Tongue (tissue), 2 donors: Measurements from ENCODE around the gene LAMA4. TPM values are rescaled to one million over a fixed set of nuclear protein-coding genes. Genes with fewer than 3 reads are reported as not detected.

Experiments
- DNase-seq: peaks from one replicate; pipeline ENCODE4 v3.0.0-alpha.2; 2015
- total RNA-seq: library from RNA; depleted of rRNA; stranded (reverse); fragments of >200 nt; gene quantifications from one replicate; pipeline ENCODE4 v1.2.3, GENCODE V29; 2014

Gene LAMA4
- total RNA-seq, 1 donor from 2014 or later = 247 TPM

DNA sequence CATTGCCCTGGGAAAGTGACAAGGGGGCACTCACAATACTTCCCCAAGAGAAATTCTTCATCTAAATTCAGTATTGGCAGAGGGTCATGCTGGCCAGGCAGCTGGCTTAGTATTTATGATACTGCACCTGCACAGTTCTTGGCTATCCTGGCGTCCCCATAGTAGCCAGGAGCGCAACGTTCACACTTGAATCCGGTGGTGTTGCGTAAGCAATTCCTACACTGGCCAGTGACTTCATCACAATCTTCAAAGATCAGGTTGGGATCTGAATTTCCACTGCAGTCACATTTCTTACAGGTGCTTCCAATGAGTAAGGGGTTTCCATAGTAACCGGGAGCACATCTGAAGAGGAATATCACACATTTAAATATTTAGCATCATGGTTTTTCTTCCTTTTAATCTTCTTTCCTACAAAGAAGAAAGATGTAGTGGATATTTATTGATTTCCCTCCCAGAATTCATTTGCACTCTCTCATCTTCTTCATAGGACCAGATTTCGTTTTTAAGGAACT lies 62.8 kb downstream of the LAMA4 start:
- DNase-seq = no peak

DNA sequence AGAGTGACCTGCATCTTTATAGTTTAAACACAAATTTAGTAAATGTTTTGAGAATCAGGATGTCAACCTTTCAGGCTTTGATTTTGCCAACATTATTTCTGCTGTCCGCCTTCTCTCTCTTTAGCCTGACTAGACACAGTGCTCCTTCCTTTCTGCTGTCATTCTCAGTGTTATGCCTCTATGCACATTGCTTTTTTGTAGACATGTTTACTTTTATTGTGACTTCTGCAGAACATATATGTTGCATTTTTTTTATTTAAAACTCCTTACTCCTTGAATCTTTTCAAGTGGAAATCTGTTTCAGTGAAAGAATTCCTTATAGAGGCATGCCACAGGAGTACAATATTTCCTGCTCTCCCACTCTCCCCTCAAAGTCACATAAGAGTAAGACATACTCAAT lies 64.2 kb downstream of the LAMA4 start:
- DNase-seq = no peak

DNA sequence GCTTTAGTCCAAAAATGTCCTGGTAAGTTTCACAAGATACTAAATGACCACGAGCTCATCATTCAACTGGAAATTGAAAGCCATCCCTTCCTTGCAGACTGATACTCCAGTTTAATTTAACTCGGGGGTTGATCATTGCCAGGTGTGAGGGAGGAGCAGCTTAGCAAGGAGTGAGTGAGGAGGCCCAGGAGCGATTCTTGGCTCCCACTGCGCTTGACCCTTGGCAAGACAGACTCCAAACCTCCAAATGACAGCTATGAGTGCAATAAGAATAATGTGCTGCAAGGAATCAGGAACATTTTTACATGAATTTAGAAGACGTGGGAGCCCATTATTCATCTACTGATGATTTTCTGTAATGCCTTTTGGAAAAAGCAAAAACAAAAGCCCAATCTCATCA lies 64.9 kb downstream of the LAMA4 start:
- peak; percentile 85 for DNase-seq

DNA sequence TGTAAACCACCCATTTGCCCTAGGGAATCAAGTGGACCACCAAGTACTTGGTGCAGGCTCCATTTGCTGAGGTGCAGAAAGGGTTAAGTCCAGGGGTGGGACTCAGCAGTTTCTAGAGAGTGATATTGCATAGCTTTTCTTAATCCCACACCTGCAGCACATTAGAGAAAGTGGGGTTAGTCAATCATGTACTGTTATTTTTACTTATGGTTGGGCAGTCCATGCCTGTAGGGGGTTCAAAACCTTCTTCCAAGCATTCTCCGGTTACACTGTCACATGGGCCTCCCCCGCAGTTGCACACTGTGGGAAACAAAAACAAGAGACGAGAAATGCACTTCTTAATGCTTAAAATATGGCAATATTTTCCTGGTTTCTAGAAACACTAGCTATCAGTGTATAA lies 65.5 kb downstream of the LAMA4 start:
- DNase-seq = peak; percentile 81

DNA sequence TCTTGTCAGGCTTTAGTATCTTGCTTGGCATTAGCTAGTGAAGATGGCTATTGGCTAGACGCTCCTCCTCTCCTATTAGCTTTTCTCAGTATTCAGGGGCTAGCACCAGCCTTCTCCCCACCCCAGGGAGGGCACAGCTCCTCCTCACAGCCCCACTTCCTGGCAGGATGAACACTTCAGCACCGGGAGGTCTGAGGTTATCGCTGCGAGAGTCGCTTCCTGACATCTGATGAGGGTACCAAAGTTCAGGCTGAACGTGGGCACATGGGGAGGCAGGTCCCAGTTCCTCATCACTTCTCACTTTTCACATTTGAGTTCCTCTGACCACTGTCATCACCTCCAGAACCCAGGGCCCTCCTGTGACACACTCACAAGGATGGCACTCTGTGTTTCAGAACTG lies 66.6 kb downstream of the LAMA4 start:
- DNase-seq = no peak

DNA sequence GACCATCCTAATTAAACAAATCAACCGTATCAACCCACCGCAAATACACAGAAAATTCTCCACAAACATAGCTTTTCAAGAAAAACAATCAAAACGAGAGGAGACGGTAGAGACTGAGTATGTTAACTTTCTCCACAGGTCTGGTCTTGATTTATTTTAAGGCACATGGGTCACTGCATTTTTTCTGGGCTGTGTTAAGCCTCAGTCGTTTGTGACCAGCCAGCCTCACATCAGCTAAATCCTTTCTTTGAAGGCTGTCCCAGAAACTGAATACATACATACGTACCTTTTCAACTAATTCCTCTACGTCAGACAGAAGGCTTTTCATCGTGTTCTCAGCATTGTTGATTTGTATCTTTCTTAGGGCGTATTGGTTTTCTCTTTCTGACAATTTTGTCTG lies 69.4 kb downstream of the LAMA4 start:
- DNase-seq = peak; percentile 89

DNA sequence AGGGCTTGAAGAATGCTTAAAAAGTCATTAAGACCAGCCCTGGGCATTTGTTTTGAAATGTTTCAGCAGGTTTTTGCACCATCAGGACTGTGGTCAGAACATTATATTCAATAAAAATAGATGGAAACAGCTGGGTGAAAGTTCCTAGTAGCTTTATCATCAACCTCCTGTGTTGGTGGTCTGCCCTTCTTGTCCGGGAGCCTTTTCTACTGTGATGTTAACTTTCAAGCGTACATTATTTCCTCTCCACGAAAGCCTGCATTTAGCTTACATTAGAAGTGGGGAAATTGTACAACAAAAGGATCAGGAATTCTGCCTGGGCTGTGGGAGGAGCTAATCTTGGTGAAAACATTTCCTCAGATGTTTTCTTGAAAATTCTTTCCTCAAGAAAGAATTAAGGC lies 71.1 kb downstream of the LAMA4 start:
- no peak for DNase-seq

DNA sequence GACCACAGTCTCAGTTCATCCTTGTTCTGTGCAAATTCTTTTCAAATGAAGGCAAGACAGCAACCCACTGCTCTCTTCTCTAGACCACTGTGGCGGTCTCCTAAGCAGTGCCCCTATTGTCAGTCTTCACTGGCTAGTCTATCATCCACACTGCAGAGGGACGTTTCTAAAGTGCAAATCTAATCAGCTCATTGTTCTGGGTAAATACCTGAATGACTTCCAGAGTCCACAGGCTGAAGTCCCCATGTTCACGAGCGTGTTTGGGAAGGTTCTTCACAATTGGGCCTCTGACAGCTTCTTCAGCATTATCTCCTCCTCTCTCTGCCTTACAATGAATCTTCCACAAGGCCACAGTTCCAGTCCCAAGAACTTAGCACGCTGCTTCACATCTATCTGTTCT lies 73.2 kb downstream of the LAMA4 start:
- DNase-seq = no peak

DNA sequence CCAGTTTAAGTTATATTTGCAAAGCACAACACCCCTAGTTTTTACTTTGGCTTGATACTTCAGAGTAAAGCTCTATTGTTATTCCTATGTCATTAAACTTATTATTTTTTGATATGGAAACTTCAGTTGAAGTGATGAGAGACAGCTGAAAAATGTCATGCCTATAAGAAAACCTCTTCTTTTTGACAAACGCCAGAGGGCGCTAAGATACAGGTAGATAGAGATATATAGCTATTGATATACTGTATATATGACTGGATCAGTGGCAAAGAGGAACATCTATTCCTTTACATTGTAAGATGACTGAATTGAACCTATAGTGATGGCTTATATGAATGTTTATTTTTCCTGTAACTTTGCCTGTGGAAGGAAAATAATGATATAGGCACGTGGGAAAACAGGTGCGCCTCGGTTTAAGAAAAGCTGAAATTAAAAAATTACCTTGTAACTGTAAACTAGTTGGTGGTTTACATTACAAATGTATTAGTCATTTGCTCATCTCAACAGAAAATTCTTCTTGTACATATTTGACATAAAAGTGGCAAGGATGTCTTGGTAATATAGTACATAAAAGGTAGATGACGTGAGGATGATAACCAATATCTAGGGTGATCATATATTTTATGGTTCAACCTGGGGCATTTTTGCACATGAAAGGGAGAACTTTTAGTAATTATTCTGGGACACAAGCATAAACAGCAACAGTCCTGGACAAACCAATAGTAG lies 74.1 kb downstream of the LAMA4 start:
- peak; percentile 95 for DNase-seq

DNA sequence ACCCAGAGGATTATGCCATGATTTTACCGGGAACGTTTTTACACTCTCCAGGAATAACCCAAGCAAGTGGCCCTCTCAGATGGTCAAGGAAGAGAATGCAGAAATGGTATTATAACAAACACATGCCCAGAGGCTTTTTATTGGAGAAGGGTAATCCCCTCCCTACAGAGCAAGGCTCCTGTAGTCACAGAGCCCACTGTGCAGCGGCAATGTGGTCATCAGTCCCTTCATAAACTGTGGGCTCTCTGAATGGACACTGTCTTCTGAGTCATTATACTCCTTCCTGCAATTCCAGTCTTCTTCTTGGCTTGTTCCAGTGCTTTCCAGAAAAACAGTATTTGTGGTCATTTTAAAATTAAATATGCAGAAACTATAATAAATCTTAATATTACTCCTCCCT lies 74.7 kb downstream of the LAMA4 start:
- DNase-seq = no peak

DNA sequence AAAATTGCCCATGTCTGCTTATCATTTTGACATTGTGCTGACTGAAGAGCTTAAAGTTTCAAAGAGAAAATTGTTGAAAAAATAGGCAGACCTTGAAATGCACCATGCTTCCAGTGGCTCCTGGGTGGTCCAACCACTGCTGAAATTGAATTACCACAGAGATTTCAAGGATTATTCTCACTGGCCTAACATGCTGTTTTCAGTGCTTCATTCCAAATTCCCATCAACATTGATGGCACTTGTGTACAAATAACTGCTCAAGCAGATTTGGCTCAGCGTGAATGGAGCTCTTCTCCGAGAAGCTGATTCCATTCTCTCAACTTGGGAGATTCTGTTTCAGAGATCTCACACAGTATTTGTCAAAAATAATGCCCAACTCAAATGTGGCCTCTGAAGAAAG lies 75.5 kb downstream of the LAMA4 start:
- peak; percentile 83 for DNase-seq

DNA sequence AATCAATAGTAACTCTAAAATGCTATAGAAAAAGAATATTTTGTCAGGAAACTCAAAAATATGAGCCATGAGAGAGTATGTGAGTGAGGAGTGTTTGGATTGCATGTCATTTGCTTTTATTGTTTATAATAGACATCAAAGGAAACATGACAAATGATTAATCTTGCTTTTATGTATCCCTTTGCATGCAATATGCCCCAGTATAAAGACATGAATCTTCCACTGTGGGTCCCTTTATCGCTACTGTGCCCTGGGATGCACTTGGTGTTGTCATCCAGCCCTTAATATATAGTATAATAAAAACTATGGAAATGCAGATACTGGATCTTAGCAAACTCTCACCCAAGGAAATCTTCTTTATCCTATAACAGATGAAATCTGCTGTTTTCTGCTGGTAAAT lies 77.3 kb downstream of the LAMA4 start:
- no peak for DNase-seq

DNA sequence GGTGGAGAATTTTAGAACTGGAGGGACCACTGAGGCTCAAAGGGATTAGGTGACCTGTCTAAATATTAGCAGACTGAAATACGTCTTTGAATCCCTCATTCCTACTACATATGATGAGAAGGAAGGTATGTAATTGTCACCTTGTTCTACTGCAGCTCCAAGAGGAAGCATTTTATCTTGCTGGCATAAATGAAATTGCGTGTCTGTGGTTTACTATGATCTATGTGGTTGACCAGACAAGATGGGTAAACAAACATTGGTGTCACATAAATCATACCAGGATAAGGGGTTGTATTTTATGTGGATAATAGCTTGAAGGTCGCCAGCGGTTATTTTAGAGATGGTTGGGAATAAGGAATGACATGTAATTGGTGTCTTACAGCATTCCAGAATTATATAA lies 78.2 kb downstream of the LAMA4 start:
- DNase-seq = no peak

DNA sequence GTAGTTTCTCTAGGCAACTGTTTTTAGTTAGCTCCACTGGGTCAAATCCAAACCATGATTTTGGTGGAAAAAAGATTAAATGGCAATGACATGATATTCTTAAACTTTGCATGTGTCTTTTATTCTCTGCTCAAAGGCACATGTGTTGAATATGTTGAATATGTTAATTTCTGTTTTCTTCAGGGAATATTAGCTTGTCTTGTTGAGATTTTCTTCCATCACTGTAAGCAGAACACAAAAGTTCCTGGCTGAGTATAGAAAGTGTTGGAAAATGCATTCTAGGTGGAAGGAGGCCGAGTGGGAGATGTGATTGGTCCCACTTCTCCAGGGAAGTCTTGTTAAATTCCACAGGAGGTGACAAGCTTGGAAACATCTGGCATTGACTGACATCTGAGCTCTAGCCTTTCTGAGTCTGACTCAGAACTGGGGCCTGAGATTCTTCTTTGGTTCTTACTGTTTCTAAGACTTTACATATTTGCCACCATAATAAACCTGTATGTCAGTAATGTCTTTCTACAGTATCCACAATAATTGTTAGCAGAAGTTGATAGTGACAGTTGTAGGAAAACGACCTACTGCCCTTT lies 81.1 kb downstream of the LAMA4 start:
- DNase-seq = peak; percentile 45

DNA sequence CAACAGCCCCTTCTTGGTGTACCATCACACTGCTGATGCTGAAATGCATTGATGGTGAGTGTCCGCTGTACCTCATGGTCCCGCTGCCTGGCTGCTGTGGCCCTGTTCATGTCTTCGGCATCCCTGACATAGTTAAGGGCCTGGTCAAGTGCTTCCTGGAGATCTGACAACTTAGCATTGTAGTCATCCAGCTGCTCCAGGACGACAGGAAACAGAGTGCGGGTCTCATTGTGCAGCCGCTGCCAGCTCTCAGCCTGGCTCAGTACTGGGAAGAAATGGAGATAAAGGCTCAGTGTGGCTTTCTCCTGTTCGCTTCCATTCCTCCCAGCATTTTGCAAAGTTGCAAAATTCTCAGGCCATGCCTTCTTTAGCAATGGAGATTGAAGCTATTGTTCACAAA lies 81.8 kb downstream of the LAMA4 start:
- no peak for DNase-seq

DNA sequence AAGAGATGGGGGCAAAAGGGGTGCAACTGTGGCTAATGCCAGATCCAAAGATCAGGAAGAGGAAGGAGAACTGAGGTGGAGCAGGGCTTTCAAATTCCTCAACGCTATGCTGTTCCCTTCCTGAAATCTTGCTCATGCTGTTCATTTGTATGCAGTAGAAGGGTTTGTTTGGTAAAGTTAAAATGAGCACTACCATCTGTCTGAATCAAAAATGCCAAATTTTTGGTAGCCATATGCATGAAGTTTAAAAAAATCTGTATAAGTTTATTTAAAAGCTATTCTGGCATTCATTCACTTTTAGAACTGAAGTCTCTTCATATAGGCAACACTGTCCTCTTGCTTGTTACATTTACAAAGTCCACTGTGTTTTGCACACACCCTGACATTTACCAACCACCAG lies 84.8 kb downstream of the LAMA4 start:
- DNase-seq = no peak

DNA sequence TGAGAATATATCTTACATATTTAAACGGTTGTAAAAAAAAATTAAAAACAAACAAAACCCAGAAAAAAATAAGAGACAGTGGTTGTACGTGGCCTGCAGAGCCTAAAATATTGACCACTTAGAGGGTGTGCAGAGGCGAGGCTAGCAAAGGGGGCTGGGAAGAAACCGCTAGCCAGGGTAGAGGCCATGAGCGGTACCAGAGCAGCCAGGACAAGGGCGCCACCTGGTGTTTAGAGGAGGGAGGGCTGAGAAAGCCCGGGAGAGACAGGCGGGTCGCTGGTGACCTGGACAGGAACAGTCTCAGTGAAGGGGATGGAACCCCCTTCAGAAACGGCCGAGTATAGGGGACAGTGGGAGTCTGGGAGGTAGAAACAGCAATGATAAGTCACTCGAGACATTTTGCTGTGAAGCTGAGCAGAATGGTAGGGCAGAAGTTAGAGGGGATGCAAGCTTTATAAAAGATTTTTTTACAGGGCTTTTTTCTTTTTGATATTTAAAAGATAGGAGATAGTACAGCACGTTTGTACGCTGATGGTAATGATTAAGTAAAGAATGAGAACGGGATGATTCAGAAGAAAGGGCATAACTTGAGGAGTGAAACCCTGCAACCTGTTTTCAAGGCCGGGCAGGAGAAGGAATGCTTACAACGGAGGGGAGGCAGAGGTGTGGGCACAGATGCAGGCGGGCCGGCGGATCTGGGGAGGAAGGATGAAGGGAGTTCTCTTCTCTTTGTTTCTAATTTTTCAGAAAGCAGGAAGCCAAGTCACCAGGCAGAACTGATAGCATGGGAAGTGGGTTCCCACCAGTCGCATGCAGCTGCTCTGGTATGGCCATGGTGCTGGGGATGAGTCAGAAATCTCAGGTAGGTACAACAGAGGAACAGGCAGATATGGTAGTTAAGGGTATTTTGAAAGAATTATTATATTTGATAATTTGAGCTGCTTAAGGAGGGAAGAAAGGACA lies 90.8 kb downstream of the LAMA4 start:
- DNase-seq = peak; percentile 65

DNA sequence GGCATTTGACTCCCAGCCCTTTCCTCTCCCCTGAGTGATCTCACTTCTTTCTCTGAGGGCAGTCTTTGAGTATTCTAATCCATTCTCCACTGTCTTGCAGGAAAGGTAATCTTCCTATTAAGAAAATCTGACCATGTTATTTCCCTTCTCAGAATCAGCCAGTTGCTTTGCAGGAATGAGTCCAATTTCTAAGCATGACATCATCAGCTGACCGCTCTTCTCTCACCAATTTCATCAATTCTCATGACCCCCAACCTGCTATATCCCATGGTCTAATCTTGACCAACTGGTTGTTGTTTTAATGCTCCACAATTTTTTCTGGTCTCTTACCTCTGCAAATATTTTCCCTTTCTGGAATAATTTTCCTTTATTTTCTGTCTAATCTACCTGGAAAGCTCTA lies 93.6 kb downstream of the LAMA4 start:
- DNase-seq = no peak

DNA sequence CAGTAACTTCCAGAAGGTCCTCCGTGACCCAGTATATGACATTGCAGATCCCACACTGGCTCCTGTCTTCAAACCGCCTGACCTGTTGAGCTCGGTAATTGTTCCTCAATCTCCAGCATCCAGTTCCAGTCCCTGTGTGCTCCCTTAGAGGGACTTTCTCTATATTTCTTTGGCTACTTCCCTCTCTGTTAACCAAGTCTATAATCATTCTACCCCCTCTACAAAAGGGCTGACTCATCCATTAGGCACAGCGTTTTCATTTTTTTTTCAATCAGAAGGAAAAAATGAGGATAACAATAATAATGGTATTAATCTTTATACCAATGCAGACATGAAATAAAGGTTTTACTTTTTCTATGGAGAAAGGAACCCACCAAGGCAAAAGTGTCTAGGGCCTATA lies 97.7 kb downstream of the LAMA4 start:
- no peak for DNase-seq

DNA sequence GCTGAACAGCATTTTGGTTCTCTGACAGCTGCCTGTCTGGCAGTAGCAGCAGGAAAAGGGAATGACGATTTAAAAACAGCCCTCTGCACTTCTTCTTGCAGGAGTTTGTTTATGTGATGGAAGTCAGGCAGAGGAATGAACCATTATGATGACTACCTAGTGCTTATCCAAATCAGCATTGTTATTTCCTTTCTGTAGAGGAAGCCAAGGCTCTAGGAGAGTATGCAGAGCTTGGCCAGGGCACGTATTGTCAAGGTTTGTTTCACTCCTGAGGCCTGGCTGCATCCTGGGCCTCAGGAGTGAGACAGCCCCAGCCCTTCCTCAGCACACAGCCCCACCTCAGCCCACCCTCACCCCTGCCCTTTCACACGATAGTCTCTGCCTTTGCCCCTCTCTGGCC lies 98.5 kb downstream of the LAMA4 start:
- peak; percentile 50 for DNase-seq

DNA sequence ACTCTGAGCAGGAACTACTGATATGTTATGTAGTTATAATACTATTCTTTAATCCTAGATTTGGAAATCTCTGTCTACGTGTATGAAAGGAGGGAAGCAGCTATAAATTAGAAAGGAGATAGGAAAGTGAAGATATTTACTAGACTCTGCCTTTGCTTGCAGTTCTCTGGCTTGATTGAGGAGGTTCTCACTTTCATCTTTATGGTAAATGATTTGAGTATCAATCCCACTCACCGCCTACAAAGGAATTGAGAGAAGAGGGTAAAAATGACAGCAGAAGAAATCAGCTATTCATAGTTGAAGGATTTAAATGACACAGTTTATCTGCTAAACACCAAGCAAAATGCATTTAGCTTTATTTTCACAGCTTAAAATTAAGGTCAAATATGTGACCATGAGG lies 99.7 kb downstream of the LAMA4 start:
- DNase-seq = no peak

DNA sequence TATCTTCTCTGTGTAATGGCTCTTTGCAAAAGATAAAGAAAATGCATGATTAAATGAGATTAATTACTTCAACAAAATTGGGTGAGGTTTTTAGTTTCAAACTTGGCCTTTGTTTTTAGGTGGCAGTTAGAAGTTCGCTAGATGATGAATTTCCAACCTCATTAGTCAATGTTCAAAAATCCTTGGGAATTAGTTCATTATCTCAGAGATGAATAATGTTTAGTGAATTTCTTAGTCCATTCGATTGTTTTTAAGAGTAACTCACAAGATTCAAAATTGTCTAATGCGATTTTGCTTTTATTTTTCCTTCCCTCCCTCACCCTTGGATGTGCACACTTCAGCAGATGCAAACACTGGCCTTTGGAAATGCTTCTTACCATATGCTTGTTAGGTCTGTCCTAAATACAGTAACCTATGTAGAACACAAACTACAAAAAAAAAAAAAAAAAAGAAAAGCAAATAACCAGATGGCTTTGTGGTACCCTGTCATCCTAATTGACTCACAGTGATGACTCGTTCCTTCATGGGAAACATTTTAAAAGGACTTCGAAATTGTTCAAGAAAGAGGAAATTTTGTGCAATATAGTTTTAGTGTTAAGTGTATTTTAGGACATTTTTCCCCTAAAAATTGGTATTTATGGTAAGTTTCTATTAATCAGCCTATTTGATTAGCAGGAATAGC lies 100.3 kb downstream of the LAMA4 start:
- no peak for DNase-seq
